GM18511 (cell line): ENCODE results near the gene KAT14.
"Not testable (repeated sequence)": the region's sequence is repeated elsewhere in the genome, so short reads cannot be mapped to it uniquely, and the experiment has no call there.

Source experiments
- ATAC-seq: cut with Tn5 transposase; IDR thresholded peaks from one replicate; pipeline ENCODE4 v1.9.1; 2021; ENCODE audit warnings: mild to moderate bottlenecking, moderate library complexity; ENCODE audit not compliant: unreplicated experiment

KAT14 gene

GRCh38 chr20:18144541-18145099 lies 7.0 kb downstream of the KAT14 start:
- ATAC-seq: no peak

GRCh38 chr20:18154342-18154741 lies 16.7 kb downstream of the KAT14 start:
- no peak for ATAC-seq

- ATAC-seq: no peak
Measured at GRCh38 chr20:18156045-18156444, 18.4 kb downstream of the KAT14 start.

- ATAC-seq: no peak
Measured at GRCh38 chr20:18164356-18164755, 26.7 kb downstream of the KAT14 start.

- ATAC-seq: no peak
Measured at GRCh38 chr20:18165553-18165952, 27.9 kb downstream of the KAT14 start.

- ATAC-seq: no peak
Measured at GRCh38 chr20:18166241-18166881, 28.7 kb downstream of the KAT14 start.

- ATAC-seq: no peak
Measured at GRCh38 chr20:18166950-18167349, 29.3 kb downstream of the KAT14 start.

GRCh38 chr20:18172379-18172778 lies 34.7 kb downstream of the KAT14 start:
- ATAC-seq: no peak

GRCh38 chr20:18174906-18175683 lies 37.4 kb downstream of the KAT14 start:
- no peak for ATAC-seq

- ATAC-seq: no peak
Measured at GRCh38 chr20:18176318-18176785, 38.7 kb downstream of the KAT14 start.

GRCh38 chr20:18180366-18180765 lies 42.7 kb downstream of the KAT14 start:
- ATAC-seq: not testable (repeated sequence)

- ATAC-seq: no peak
Measured at GRCh38 chr20:18180815-18181214, 43.2 kb downstream of the KAT14 start.

- ATAC-seq: no peak
Measured at GRCh38 chr20:18187020-18187419, 49.4 kb downstream of the KAT14 start.

GRCh38 chr20:18188434-18188833 lies 50.8 kb downstream of the KAT14 start:
- ATAC-seq: no peak

- no peak for ATAC-seq
Measured at GRCh38 chr20:18190338-18191233, 52.9 kb downstream of the KAT14 start.

- no peak for ATAC-seq
Measured at GRCh38 chr20:18191306-18191705, 53.6 kb downstream of the KAT14 start.

- not testable (repeated sequence) for ATAC-seq
Measured at GRCh38 chr20:18194461-18194860, 56.8 kb downstream of the KAT14 start.

- no peak for ATAC-seq
Measured at GRCh38 chr20:18195931-18196330, 58.3 kb downstream of the KAT14 start.

- ATAC-seq: no peak
Measured at GRCh38 chr20:18197382-18198070, 59.9 kb downstream of the KAT14 start.

GRCh38 chr20:18202966-18203365 lies 65.3 kb downstream of the KAT14 start:
- no peak for ATAC-seq
